HG03378 (cell line): ENCODE data around the gene ZNF592.

Source experiments
- ATAC-seq: cut with Tn5 transposase; IDR thresholded peaks from one replicate; pipeline ENCODE4 v1.9.1; 2021; ENCODE audit warnings: mild to moderate bottlenecking, moderate library complexity; ENCODE audit not compliant: unreplicated experiment

The ZNF592 gene, protein sequence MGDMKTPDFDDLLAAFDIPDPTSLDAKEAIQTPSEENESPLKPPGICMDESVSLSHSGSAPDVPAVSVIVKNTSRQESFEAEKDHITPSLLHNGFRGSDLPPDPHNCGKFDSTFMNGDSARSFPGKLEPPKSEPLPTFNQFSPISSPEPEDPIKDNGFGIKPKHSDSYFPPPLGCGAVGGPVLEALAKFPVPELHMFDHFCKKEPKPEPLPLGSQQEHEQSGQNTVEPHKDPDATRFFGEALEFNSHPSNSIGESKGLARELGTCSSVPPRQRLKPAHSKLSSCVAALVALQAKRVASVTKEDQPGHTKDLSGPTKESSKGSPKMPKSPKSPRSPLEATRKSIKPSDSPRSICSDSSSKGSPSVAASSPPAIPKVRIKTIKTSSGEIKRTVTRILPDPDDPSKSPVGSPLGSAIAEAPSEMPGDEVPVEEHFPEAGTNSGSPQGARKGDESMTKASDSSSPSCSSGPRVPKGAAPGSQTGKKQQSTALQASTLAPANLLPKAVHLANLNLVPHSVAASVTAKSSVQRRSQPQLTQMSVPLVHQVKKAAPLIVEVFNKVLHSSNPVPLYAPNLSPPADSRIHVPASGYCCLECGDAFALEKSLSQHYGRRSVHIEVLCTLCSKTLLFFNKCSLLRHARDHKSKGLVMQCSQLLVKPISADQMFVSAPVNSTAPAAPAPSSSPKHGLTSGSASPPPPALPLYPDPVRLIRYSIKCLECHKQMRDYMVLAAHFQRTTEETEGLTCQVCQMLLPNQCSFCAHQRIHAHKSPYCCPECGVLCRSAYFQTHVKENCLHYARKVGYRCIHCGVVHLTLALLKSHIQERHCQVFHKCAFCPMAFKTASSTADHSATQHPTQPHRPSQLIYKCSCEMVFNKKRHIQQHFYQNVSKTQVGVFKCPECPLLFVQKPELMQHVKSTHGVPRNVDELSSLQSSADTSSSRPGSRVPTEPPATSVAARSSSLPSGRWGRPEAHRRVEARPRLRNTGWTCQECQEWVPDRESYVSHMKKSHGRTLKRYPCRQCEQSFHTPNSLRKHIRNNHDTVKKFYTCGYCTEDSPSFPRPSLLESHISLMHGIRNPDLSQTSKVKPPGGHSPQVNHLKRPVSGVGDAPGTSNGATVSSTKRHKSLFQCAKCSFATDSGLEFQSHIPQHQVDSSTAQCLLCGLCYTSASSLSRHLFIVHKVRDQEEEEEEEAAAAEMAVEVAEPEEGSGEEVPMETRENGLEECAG (N-terminal part only)

DNA sequence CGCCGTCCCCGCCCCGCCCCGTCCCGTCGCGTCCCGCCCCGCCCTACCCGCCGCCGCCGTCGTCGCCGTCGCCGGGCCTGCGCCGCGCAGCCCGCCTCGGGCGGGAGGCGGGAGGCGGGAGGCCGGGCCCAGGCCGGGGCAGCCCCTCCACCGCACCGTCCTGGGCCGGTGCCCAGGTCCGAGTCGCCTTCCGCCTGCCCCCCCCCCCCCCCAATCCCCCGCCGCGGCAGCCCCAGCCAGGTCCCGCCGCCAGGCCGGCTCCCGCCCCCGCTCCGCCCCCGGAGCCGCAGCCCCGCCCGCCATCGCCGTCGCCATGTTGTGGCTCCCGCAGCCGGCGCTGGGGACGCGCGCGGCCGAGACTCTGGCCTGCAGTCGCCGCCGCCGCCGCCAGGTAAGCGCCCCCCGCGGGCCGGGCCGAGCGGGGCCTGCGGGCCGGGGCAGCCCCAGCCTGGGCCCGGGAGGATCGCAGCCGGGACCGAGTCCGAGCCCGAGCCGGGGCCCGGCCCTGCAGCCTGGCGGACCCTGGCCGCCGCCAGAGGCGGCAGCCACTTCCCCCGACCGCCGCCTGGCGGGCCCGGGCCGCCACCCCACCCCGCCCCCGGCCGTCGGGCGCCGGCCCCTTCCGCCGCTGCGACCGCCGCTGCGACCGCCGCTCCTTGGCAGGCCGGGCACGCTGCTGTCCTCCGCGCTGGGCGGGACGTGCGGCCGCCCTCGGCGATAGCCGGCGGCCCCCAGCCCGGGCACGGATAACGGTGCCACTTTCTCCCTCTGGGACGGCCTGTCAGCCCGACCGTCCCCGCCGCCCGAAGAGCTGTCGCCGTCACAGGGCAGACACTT is at the start of gene ZNF592:
ZNF592 (plus strand) TSS at position 319 of the 837 bp plus-strand sequence. CDS start 34,084 bp downstream, outside the sequence.
- peak; percentile 25 for ATAC-seq

DNA sequence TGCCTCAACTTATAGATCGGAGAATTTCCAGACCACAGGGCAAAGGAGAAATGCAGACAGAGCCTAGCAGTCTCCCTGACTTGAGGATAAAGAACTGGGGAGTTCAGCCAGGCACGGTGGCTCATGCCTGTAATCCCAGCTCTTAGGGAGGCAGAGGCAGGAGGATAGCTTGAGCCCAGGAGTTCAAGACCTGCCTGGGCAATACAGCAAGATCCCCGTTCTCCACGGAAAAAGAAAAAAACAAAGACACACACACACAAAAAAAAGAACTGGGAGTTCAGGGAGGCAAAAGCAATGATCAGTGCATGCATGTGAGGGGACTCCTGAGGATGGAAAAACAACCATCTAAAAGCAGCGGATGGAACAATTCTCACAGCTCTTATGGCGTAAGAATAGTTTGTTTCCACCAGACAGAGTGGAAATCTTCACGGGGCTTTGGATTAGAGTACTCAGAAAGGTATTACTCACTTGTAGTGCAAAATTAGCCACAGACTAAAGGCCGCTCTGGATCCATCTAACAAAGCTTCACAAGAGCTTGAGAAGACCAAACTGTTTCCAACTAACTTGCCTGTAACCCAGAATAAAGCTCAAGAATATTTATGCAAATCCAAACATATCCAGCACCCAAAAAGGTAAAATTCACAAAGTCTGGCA is 48.7 kb upstream of the ZNF592 start:
- no peak for ATAC-seq

DNA sequence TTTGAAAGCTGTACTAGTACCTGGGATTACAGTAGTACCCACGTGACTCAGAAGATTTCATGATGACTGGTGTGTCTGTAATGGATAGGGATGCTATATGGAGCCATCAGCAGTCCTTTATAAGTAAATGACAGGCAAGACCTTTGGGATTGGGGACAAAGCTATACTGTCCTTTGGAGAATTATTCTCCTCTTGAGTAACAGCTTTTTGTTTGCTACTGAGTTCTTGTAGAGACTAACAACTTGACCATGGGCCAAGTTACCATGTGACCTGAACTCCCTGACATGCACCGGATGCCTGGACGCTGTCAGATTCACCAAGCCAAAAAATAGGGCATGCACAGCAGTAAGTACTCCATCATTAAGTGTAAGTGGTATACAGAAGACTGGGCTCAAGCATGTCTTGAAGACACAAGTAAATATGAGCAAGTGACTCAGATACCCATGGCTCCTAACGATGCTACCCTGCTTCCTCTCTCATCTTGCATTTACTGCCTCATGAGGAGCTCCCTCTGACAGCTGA is 45.4 kb upstream of the ZNF592 start:
- no peak for ATAC-seq

DNA sequence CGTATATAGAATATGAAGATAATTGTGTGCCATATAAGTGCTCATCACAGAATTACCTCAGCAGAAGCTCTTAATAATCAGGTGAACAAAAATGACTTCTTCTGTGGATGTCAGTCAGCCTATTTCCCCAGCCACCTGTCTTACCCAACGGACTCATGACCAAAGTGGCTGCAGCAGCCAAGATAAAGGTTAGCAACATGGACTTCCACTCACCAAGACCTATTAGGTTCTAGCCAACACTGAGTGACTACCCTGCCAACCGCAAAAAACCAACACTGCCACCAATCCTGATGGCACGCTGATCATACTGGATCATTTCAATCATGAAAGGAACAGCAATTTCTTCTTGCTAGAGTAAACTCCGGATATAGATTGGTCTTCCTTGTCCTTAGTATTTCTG is 44.6 kb upstream of the ZNF592 start:
- no peak for ATAC-seq

DNA sequence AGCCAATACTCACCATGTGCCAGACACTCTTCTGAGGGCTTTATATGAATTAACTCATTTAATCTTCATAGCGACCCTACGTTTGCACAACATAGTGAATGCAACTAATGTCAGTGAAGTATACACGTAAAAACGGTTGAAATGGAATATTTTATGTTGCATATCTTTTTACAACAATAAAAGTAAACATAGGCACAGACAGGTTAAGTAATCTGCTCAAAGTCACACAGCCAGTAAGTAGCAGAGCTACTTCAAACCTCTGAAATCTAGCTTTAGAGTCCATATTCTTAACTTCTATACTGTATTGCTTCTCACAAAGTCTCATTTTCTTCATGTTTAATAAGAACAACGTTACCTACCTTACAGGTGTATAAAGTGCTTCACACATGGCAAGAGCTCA is 34.0 kb upstream of the ZNF592 start:
- ATAC-seq = no peak

DNA sequence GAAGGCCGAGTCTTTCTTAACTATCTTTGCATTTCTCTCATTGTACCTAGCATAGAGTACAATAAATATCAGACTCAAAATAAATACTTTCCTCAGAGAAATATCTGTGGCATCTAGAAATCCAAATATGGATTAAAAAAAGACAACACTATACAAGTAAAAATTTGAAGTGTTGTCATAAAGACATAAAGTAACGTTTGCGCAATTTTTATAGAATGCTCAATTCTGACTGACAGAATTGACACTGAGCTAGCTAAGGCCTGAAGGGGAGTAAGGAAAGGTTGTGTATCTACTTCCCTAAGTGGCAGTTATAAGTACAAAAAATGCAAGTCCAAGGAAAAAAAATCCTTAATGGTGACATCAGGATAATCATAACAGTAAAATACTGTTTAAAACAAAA is 33.6 kb upstream of the ZNF592 start:
- no peak for ATAC-seq

DNA sequence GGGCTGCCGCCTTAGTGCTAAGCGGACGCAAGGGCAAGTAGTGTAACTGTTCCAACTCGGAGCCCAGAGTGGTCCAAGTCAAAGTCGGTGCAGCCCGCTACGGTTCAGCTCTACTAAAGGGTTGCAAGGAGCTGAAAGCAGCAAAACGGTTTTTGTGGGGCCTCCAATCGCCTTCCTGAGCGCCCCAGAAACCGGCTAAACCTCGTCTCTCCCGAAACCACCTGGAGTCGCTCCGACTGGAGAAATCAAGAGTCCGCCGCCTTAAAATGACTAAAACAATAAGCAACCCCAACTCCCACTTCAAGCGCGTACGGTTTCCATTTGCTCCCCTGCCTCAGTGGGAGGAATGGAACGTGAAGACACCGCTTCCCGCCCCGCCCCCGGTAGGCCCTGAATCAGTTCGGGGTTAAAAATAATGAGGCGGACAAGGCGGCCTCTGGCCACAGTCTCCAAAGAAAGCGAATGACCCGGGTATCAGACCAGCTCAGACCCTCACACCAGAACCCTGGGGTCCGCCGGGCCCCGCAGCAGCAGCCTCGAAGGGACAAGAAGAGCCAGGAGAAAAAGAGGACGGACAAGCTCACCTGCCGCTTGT is 32.9 kb upstream of the ZNF592 start:
- no peak for ATAC-seq

DNA sequence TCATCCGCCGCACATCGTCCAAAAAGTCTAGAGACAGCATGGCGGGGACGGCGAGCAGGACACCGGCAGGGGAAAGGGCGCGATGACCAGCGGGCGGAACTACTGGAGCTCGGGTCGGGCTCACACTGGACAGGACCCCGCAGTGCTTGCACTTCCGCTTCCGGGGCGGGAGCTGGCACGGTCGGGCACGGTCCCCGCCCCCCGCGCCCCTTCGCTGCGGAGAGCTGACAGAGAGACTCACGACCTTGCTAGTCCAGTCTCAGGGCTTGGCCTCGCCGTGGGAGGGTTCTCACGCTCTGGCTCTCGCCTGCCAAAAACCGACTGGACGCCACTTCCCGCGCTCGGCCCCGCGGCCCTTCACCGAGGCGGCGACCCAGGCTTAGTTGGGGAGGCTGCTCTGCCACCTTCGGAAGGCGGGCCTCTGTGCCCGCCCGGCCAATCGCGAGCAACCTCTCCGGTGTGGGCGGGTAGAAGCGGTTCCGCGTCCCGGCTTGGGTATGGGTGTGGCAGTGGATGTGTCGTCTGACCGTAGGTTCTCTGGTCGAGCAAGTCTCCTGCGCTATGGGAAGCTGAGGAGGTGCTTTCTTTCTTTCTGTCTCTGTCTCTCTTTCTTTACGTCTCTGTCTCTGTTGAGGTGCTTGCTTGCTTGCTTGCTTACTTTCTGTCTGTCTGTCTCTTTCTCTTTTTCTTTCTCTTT is 32.2 kb upstream of the ZNF592 start, which contains the start of gene SEC11A:
SEC11A (minus strand) TSS at position 104 of the 697 bp plus-strand sequence; CDS start at position 40, 64 bp downstream.
- ATAC-seq = peak; percentile 93

DNA sequence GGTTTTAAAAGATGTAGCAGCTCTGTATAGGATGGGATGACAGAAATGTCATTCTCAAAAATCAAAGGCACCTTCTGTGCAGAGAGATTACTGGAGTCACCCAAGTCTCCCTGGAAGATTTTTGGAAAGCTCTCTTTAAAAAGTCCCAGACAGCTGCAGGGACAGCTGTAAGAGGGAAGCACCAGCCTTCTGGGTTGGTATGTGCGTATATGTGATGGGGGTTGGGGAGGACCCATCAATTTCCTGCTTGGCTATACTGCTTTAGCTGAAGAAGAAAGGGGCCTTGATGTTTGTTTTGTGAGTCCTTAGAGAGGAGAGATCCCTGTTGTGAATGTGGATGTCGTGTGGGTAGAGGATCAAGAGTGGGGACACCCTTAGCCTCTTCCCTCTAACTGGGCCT is 27.0 kb upstream of the ZNF592 start:
- no peak for ATAC-seq

DNA sequence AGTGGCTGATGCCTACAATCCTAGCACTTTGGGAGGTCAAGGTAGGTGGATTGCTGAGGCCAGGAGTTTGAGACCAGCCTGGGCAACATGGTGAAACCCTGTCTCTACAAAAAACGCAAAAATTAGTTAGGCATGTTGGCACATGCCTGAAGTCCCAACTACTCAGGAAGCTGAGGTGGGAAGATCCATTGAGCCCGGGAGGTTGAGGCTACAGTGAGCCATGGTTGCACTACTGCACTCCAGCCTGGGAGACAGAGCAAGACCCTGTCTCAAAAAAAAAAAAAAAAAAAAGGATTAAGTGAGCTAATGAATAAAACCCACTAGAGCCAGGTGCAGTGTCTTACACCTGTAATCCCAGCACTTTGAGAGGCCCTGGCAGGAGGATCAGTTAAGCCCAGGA is 25.8 kb upstream of the ZNF592 start:
- no peak for ATAC-seq

DNA sequence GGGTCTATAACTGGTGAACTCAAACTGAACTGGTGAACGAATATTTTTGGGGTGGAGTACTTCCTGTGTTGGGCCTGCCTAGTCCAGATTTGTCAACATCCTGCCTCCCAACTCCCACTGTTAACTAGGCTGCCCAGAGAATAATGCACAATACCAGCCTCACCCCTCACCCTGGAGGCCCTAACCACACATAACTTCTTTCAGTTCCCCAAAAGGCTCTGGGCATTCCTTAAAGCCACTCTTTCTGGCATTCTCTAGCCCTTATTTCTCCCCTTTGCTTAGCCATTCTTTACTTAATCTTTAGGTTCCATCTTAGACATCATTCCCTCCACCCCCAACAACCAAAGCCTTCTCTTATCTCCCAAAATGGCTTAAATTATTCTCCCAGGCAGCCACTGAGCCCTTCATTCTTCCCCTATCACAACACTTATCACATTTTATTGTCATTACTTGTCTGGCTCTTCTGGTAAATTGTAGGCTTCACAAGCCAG is 23.3 kb upstream of the ZNF592 start:
- ATAC-seq = peak; percentile 66

DNA sequence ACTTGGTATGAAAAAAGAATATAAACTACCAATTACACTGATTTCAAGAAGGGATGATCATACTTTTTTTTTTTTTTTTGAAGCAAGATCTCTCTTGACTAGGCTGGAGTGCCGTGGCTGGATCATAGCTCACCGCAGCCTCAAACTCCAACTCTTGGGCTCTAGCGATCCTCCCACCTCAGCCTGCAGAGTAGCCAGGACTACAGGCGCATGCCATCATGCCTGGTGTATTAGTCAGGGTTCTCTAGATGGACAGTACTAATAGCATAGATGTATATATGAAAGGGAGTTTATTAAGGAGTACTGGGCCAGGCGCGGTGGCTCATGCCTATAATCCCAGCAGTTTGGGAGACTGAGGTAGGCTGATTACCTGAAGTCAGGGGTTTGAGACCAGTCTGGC is 21.0 kb upstream of the ZNF592 start:
- no peak for ATAC-seq

DNA sequence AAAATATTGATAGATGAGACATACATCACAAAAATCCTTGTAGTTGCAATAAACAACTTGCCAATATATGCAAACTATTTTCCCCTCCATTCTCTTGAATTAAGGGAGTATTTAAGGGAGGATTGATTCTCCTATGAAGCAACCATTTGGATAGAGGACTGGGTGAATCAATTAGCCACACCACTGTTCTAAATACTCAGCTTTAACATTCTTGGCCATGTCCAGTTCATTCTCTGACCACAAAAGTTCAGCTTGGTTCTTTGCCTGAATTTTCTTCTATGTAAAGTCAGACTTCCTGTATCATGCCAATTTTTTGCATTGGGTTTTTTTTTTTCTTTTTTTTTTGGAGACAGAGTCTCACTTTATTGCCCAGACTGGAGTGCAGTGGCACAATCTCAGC is 16.6 kb upstream of the ZNF592 start:
- ATAC-seq = no peak

DNA sequence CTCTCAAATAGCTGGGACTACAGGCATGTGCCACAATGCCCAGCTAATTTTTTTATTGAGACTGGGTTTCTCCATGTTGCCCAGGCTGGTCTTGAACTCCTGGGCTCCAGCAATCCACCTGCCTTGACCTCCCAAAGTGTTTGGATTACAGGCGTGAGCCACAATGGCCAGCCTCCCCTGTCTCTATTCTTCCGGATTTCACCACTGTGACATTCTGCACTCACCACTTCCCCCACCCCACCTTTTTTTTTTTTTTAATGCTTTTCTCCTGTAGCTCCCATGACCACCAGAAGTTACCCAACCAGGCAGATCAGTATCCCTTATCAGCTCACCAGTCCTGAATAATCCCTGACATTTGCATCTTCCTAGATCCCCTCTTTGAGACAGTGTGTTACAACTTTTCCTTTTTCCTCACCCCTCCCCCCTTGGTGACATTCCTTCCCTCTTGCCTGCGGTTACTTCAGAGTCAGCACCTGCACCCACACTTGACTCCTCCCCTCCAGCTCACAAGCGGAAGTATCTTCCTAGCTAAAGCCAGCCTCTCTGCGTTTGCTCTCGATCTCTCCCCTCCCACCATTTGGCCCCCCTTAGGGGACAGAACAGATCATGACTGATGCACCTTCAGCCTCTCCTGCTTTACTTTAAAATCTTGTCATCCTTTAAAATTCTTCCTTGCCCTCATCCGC is 13.5 kb upstream of the ZNF592 start:
- peak; percentile 47 for ATAC-seq

DNA sequence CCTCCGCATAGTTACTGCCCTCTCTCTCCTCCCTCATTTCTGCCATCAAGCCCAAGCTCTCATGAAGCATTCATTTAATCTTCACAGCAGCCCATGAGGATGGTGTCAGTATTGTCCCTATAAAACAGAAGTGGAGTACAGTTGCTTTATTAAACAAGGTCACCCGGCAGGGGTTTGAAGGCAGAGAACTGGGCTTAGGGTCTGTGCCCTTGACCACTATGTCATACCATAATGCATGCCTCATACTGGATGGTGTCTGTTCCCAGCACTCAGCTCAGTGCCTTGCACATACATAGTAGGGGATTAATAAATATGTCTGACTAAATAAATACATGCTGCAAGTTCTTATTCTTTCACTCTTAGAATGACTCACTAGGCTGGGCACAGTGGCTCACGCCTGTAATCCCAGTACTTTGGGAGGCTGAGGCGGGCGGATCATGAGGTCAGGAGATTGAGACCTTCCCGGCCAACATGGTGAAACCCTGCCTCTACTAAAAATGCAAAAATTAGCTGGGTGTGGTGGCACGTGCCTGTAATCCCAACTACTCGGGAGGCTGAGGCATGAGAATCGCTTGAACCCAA is 12.8 kb upstream of the ZNF592 start:
- peak; percentile 49 for ATAC-seq

DNA sequence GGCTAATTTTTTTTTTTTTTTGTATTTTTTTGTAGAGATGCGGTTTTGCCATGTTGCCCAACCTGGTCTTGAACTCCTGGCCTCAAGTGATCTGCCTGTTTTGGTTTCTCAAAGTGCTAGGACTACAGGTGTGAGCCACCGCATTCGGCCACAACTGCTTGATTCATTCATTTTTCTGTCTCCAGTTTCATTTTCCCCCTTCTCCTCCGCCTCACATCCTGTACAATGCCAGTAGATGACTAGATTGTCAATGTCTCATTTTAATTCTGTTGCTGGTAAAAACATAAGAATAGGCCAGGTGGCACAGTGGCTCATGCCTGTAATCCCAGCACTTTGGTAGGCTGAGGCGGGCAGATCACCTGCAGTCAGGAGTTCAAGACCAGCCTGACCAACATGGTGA is 12.0 kb upstream of the ZNF592 start:
- peak; percentile 58 for ATAC-seq

DNA sequence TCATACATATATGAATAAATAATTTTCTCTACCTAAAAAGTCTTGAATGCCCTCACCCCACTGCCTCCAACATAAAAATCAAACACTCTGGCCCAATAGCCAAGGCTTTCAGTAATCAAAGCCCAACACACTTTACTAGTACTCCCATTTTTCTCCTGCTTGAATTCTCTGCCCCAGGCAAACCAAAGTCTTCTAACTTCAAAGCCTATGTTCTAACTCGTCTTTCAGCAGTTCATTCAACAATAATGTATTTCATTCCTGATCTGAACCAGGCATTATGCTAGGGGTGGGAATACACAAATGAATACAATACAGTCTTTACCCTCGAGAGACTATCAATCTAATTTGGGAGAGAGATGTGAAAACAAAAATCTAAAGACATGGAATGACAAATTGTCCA is 11.4 kb upstream of the ZNF592 start:
- no peak for ATAC-seq
